GM12878 (cell line): Measurements from ENCODE around the gene RAE1. TPM values are rescaled to one million over a fixed set of nuclear protein-coding genes. Genes with fewer than 3 reads are reported as not detected.

ENCODE experiments used
- ATAC-seq: fragments of 200-7000 bp; cut with Tn5 transposase; 3 replicates; pipeline ENCODE4 v1.9.1; 2020; ENCODE audit warnings: mild to moderate bottlenecking, moderate library complexity
- BruUV-seq: library from RNA; stranded (reverse); fragments of 400-500 nt; replicated peaks from 2 replicates; lab custom pipeline; 2021; lab: Mats Ljungman, UMichigan
- CTCF ChIA-PET: fragments of 300-600 bp; sonication (Branson Sonifier 250); formaldehyde crosslinking; extraction: SDS; loops from one replicate; lab custom pipeline; 2021; ENCODE audit warnings: inconsistent platforms; lab: Yijun Ruan, JAX
- POLR2A ChIA-PET: fragments of 350-600 bp; formaldehyde crosslinking; extraction: SDS; loops from one replicate; lab custom pipeline; 2021; ENCODE audit warnings: inconsistent platforms; lab: Charles Lee
- RAD21 ChIA-PET: fragments of 300-600 bp; sonication (Branson Sonifier 250); formaldehyde crosslinking; loops from one replicate; lab custom pipeline; 2023; ENCODE audit warnings: antibody characterized with exemption; ENCODE audit not compliant: unreplicated experiment; lab: Charles Lee
- SMC1A ChIA-PET: fragments of 300-600 bp; sonication (Branson Sonifier 250); formaldehyde crosslinking; loops from one replicate; lab custom pipeline; 2023; ENCODE audit not compliant: unreplicated experiment, uncharacterized antibody; lab: Charles Lee
- DNase-seq: peaks from one replicate; pipeline ENCODE4 v3.0.0-alpha.2; 2011; ENCODE audit warnings: low read depth, low spot score
- FAIRE-seq: peaks from 3 replicates; lab custom pipeline; 2011; peaks lifted over from hg19 to GRCh38; lab: Jason Lieb, UNC
- H2AFZ ChIP-seq: 2 replicates; pipeline ENCODE4 v1.6.0; 2011; ENCODE audit warnings: low read depth, low read length, control low read depth; ENCODE audit not compliant: control insufficient read depth
- H3K27ac ChIP-seq: 2 replicates; pipeline ENCODE4 v1.5.1; 2011; ENCODE audit warnings: control low read depth; ENCODE audit not compliant: control insufficient read depth, insufficient read depth
- H3K27me3 ChIP-seq, 2 experiments: replicated peaks in 1 of 2; 2 replicates each; pipeline versions ENCODE4 v1.6.0 to v1.6.1; 2011; ENCODE audit warnings: low read length in 1 of 2; ENCODE audit not compliant: control insufficient read depth in 2 of 2, insufficient read depth in 2 of 2
- H3K36me3 ChIP-seq, 2 experiments: 2 replicates each; pipeline ENCODE4 v1.5.1; 2011; ENCODE audit warnings: low read length in 1 of 2; ENCODE audit not compliant: control insufficient read depth in 2 of 2, insufficient read depth in 2 of 2
- H3K4me1 ChIP-seq: 2 replicates; pipeline ENCODE4 v1.6.1; 2011; ENCODE audit warnings: mild to moderate bottlenecking, low read length, moderate library complexity, mixed read lengths; ENCODE audit not compliant: control insufficient read depth, insufficient read depth
- H3K4me2 ChIP-seq: 2 replicates; pipeline ENCODE4 v1.6.0; 2011; ENCODE audit warnings: control low read depth; ENCODE audit not compliant: control insufficient read depth, insufficient read depth
- H3K4me3 ChIP-seq: fragments of 200-600 bp; sonication (generic); 2 replicates; pipeline ENCODE4 v1.5.1; 2016
- H3K79me2 ChIP-seq: 2 replicates; pipeline ENCODE4 v1.6.0; 2011; ENCODE audit warnings: low read length; ENCODE audit not compliant: control insufficient read depth, insufficient read depth
- H3K9ac ChIP-seq: 2 replicates; pipeline ENCODE4 v1.8.0; 2011; ENCODE audit warnings: low read length, control low read depth, mixed read lengths; ENCODE audit not compliant: control insufficient read depth, insufficient read depth
- H3K9me3 ChIP-seq: replicated peaks from 3 replicates; pipeline ENCODE4 v1.5.1; 2011; ENCODE audit warnings: mild to moderate bottlenecking, low read length; ENCODE audit not compliant: control insufficient read depth, insufficient read depth
- H4K20me1 ChIP-seq: 2 replicates; pipeline ENCODE4 v1.6.0; 2011; ENCODE audit not compliant: control insufficient read depth, insufficient read depth
- ASH2L ChIP-seq: fragments of 300-600, 200-600 bp; sonication (generic); IDR thresholded peaks from 2 replicates; pipeline ENCODE4 v1.6.1; 2017; ENCODE audit warnings: low read depth, mild to moderate bottlenecking, borderline replicate concordance
- EED ChIP-seq: sonication (generic); IDR thresholded peaks from 2 replicates; pipeline ENCODE4 v1.6.1; 2016; ENCODE audit warnings: antibody characterized with exemption, low read depth
- ESRRA ChIP-seq: IDR thresholded peaks from 2 replicates; pipeline ENCODE4 v1.6.1; 2012; ENCODE audit warnings: mild to moderate bottlenecking, low read length, improper control_type of control experiment
- HDAC6 ChIP-seq: fragments of 200-600 bp; sonication (generic); IDR thresholded peaks from one replicate; pipeline ENCODE4 v1.8.0; 2017; ENCODE audit warnings: antibody characterized with exemption; ENCODE audit not compliant: unreplicated experiment
- MEF2B ChIP-seq: fragments of 450-650 bp; IDR thresholded peaks from 2 replicates; pipeline ENCODE4 v1.6.1; 2018; ENCODE audit warnings: mild to moderate bottlenecking, moderate library complexity; ENCODE audit not compliant: partially characterized antibody, poor library complexity, severe bottlenecking
- MTA3 ChIP-seq: IDR thresholded peaks from 2 replicates; pipeline ENCODE4 v1.6.1; 2012; ENCODE audit warnings: low read length, inconsistent platforms, borderline replicate concordance
- MYB ChIP-seq: fragments of 150-350 bp; IDR thresholded peaks from 2 replicates; pipeline ENCODE4 v1.6.1; 2014; ENCODE audit warnings: mild to moderate bottlenecking, low read depth, low read length, borderline replicate concordance
- POLR2AphosphoS5 ChIP-seq: IDR thresholded peaks from 2 replicates; pipeline ENCODE4 v1.6.1; 2011; ENCODE audit warnings: mild to moderate bottlenecking, low read length, inconsistent platforms
- SIX5 ChIP-seq: IDR thresholded peaks from 2 replicates; pipeline ENCODE4 v1.6.1; 2011; ENCODE audit warnings: mild to moderate bottlenecking, low read depth, low read length, moderate library complexity; ENCODE audit not compliant: severe bottlenecking
- SMARCA5 ChIP-seq: fragments of 450-650 bp; IDR thresholded peaks from 2 replicates; pipeline ENCODE4 v1.6.1; 2017; ENCODE audit warnings: mild to moderate bottlenecking
- SUZ12 ChIP-seq: fragments of 200-600 bp; sonication (generic); IDR thresholded peaks from one replicate; pipeline ENCODE4 v1.6.1; 2018; ENCODE audit warnings: antibody characterized with exemption, mild to moderate bottlenecking; ENCODE audit not compliant: unreplicated experiment
- WRNIP1 ChIP-seq: IDR thresholded peaks from 2 replicates; pipeline ENCODE4 v1.6.1; 2011; ENCODE audit warnings: low read depth, low read length, improper control_type of control experiment, borderline replicate concordance
- ZBED1 ChIP-seq: IDR thresholded peaks from 2 replicates; pipeline ENCODE4 v1.6.1; 2016; ENCODE audit warnings: borderline replicate concordance
- ZNF274 ChIP-seq: IDR thresholded peaks from one replicate; pipeline ENCODE4 v1.8.0; 2011; ENCODE audit not compliant: insufficient read length, insufficient read depth
- ZNF622 ChIP-seq: fragments of 450-650 bp; IDR thresholded peaks from 2 replicates; pipeline ENCODE4 v1.6.1; 2017; ENCODE audit warnings: mild to moderate bottlenecking, inconsistent platforms
- WGBS: methylation state at CpG from one replicate; pipeline ENCODE4 v1.1.6; 2016; ENCODE audit warnings: low lambda C conversion rate; ENCODE audit not compliant: insufficient replicate concordance, insufficient coverage; ENCODE audit errors: missing lambda C conversion rate; 5-methylcytosine and 5-hydroxymethylcytosine counted together
- in situ Hi-C: fragments of 300-500 bp; cut with MboI; formaldehyde crosslinking; loops from 9 replicates; pipeline ENCODE4 v1.14.3; 2018; ENCODE audit warnings: mixed read lengths
- intact Hi-C: fragments of 100-400 bp; cut with micrococcal nuclease; formaldehyde crosslinking; loops from one replicate; pipeline ENCODE4 v1.14.2; 2022; ENCODE audit not compliant: unreplicated experiment
- polyA plus RNA-seq, 11 experiments: library from polyadenylated mRNA; depleted of rRNA in 4 of 11; unstranded in 6 of 11; stranded (reverse) in 5 of 11; fragments of >200 nt; fragmentation: Nextera tagmentation in 4 of 11; fragmentation: Illumina TruSeq in 1 of 11; extraction: Ambion mirVana in 4 of 11; extraction: Trizol in 1 of 11; gene quantifications; 1 replicate in 1 of 11; 2 replicates in 10 of 11; pipeline versions ENCODE4 v1.2.1 to v1.2.3, GENCODE V29; 2011 to 2016; ENCODE audit warnings: inconsistent platforms in 2 of 11, missing spikeins in 2 of 11, low read depth in 1 of 11
- total RNA-seq, 4 experiments: library from RNA; depleted of rRNA in 3 of 4; stranded (reverse); fragments of >200 nt in 3 of 4; fragmentation: Illumina TruSeq in 1 of 4; extraction: Trizol in 1 of 4; gene quantifications; 2 replicates each; pipeline versions ENCODE4 v1.2.1 to v1.2.3, GENCODE V29; 2013 to 2021
- TF ChIP-seq, protein P1 (sequence below): fragments of 450-650 bp; IDR thresholded peaks from 2 replicates; pipeline ENCODE4 v1.6.1; 2014; ENCODE audit warnings: mild to moderate bottlenecking
- TF ChIP-seq, protein P2 (sequence below): IDR thresholded peaks from 2 replicates; pipeline ENCODE4 v1.6.1; 2012; ENCODE audit warnings: low read depth, low read length, improper control_type of control experiment
- TF ChIP-seq, protein P3 (sequence below): fragments of 450-650 bp; conservative IDR thresholded peaks from 2 replicates; pipeline ENCODE4 v1.6.1; 2017; ENCODE audit warnings: mild to moderate bottlenecking, moderate library complexity

Gene RAE1
- total and polyA plus RNA-seq, 10 of the 15 experiments (the other 5 are each of a cell fraction or from before 2014, with no cell fraction given), result 28.7 to 107 (median 49.3) TPM

DNA sequence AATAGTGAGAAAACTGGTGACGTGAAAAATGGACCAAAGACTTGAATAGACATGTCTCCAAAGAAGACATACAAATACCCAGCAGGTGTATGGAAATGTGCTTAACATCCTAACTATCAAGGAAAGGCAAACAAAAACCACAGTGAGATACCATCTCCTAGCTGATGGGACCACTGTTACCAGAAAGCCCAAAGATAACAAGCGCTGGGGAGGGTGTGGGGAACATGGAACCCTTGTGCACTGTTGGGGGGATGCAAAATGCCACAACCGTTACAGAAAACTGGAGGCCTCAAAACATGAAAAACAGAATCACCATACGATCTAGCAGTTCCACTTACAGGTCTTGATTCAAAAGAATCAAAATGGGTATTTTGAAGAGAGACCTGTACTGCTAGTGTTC is 20.3 kb downstream of the RAE1 start:
- no peaks in the 10 kb centered on the region for H3K4me1 ChIP-seq
- CTCF ChIA-PET, result no interaction called here
- TSS peak; percentile 28 for BruUV-seq
- no peak overlapping the region for H3K9ac ChIP-seq
- H2AFZ ChIP-seq, result no peak overlapping the region
- SMC1A ChIA-PET, result no interaction called here
- no peak overlapping the region for H3K4me2 ChIP-seq
- H3K79me2 ChIP-seq, result no peaks in the 10 kb centered on the region
- in situ Hi-C loops, result no loop called here
- no peak overlapping the region for H3K4me3 ChIP-seq
- no peak for TF ChIP-seq EED
- TF ChIP-seq, protein P1, sequence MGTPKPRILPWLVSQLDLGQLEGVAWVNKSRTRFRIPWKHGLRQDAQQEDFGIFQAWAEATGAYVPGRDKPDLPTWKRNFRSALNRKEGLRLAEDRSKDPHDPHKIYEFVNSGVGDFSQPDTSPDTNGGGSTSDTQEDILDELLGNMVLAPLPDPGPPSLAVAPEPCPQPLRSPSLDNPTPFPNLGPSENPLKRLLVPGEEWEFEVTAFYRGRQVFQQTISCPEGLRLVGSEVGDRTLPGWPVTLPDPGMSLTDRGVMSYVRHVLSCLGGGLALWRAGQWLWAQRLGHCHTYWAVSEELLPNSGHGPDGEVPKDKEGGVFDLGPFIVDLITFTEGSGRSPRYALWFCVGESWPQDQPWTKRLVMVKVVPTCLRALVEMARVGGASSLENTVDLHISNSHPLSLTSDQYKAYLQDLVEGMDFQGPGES, result no peak
- no peak for TF ChIP-seq ASH2L
- TF ChIP-seq ZBED1, result no peak
- TF ChIP-seq SUZ12, result no peak
- no peak for TF ChIP-seq HDAC6
- TF ChIP-seq ZNF274, result no peak
- TF ChIP-seq, protein P2, sequence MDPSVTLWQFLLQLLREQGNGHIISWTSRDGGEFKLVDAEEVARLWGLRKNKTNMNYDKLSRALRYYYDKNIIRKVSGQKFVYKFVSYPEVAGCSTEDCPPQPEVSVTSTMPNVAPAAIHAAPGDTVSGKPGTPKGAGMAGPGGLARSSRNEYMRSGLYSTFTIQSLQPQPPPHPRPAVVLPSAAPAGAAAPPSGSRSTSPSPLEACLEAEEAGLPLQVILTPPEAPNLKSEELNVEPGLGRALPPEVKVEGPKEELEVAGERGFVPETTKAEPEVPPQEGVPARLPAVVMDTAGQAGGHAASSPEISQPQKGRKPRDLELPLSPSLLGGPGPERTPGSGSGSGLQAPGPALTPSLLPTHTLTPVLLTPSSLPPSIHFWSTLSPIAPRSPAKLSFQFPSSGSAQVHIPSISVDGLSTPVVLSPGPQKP, result no peak
- no peak for TF ChIP-seq ZNF622
- no peak for TF ChIP-seq ESRRA
- TF ChIP-seq WRNIP1, result no peak
- TF ChIP-seq POLR2AphosphoS5, result no peak
- TF ChIP-seq MYB, result no peak
- TF ChIP-seq SMARCA5, result no peak
- TF ChIP-seq, protein P3, sequence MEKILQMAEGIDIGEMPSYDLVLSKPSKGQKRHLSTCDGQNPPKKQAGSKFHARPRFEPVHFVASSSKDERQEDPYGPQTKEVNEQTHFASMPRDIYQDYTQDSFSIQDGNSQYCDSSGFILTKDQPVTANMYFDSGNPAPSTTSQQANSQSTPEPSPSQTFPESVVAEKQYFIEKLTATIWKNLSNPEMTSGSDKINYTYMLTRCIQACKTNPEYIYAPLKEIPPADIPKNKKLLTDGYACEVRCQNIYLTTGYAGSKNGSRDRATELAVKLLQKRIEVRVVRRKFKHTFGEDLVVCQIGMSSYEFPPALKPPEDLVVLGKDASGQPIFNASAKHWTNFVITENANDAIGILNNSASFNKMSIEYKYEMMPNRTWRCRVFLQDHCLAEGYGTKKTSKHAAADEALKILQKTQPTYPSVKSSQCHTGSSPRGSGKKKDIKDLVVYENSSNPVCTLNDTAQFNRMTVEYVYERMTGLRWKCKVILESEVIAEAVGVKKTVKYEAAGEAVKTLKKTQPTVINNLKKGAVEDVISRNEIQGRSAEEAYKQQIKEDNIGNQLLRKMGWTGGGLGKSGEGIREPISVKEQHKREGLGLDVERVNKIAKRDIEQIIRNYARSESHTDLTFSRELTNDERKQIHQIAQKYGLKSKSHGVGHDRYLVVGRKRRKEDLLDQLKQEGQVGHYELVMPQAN, result no peak
- no peak for TF ChIP-seq SIX5
- TF ChIP-seq MEF2B, result no peak
- TF ChIP-seq MTA3, result no peak
- TF ChIP-seq, all 136 proteins: peak for 0
- no peak for FAIRE-seq
- DNase-seq, result no peak
- ChIA-PET RAD21 (no interaction called here), POLR2A (no interaction called here)
- 69% methylated on average over 4 of the region's 4 CpGs for WGBS
- H3K27me3 ChIP-seq, result no peaks in the 10 kb centered on the region
- no peak overlapping the region for H3K27ac ChIP-seq
- intact Hi-C loops, result no loop called here
- H4K20me1 ChIP-seq, result no peaks in the 10 kb centered on the region
- ATAC-seq, result no peak
- peaks cover 43 to 62% of the 10 kb centered on the region in 2 experiments for H3K36me3 ChIP-seq
- H3K9me3 ChIP-seq, result no peaks in the 10 kb centered on the region
